WTC11 (cell line): ENCODE data around the gene CFAP298. TPM values are rescaled to one million over a fixed set of nuclear protein-coding genes. Genes with fewer than 3 reads are reported as not detected.

Source experiments
- ATAC-seq: fragments of 200-7000 bp; cut with Tn5 transposase; 2 replicates; pipeline ENCODE4 v1.10.0; 2021; ENCODE audit warnings: mild to moderate bottlenecking, moderate library complexity
- CTCF ChIA-PET: fragments of 300-600 bp; sonication (Branson Sonifier 250); formaldehyde crosslinking; loops from one replicate; lab custom pipeline; 2021; ENCODE audit warnings: antibody characterized with exemption; lab: Charles Lee
- POLR2A ChIA-PET: fragments of 350-600 bp; sonication (Branson Sonifier 250); formaldehyde crosslinking; loops from one replicate; lab custom pipeline; 2021; ENCODE audit warnings: antibody characterized with exemption; lab: Charles Lee
- DNase-seq: peaks from one replicate; pipeline ENCODE4 v3.0.0; 2021; ENCODE audit warnings: low spot score
- H3K27ac Mint-ChIP-seq: 2 replicates; pipeline ENCODE4 v1.8.0; 2021; ENCODE audit warnings: mixed read lengths
- H3K27me3 Mint-ChIP-seq: 2 replicates; pipeline ENCODE4 v1.8.0; 2021; ENCODE audit warnings: low read depth, mild to moderate bottlenecking, moderate library complexity, mixed read lengths
- H3K36me3 Mint-ChIP-seq: 2 replicates; pipeline ENCODE4 v1.8.0; 2021; ENCODE audit warnings: mixed read lengths
- H3K4me1 Mint-ChIP-seq: 2 replicates; pipeline ENCODE4 v1.8.0; 2022; ENCODE audit warnings: mixed read lengths
- H3K4me3 Mint-ChIP-seq: 2 replicates; pipeline ENCODE4 v1.8.0; 2021; ENCODE audit warnings: mild to moderate bottlenecking, moderate library complexity, mixed read lengths
- H3K9me3 Mint-ChIP-seq: 2 replicates; pipeline ENCODE4 v1.8.0; 2021; ENCODE audit warnings: mixed read lengths
- ARID4B ChIP-seq: sonication (generic); formaldehyde crosslinking; IDR thresholded peaks from 2 replicates; pipeline ENCODE4 v1.8.0; 2023; ENCODE audit warnings: missing genetic modification reagents, mild to moderate bottlenecking, borderline replicate concordance
- CREB1 ChIP-seq: sonication (generic); formaldehyde crosslinking; IDR thresholded peaks from 2 replicates; pipeline ENCODE4 v1.8.0; 2023; ENCODE audit warnings: mild to moderate bottlenecking, missing genetic modification reagents
- CTCF ChIP-seq: fragments of 200-600 bp; IDR thresholded peaks from 2 replicates; pipeline ENCODE4 v1.8.0; 2022; ENCODE audit warnings: antibody characterized with exemption
- FOXK1 ChIP-seq: sonication (generic); formaldehyde crosslinking; IDR thresholded peaks from 2 replicates; pipeline ENCODE4 v1.8.0; 2022; ENCODE audit warnings: mild to moderate bottlenecking, moderate library complexity, missing genetic modification reagents
- FOXP1 ChIP-seq: sonication (generic); formaldehyde crosslinking; IDR thresholded peaks from 2 replicates; pipeline ENCODE4 v1.8.0; 2022; ENCODE audit warnings: missing genetic modification reagents, mild to moderate bottlenecking, moderate library complexity, borderline replicate concordance
- HMGXB4 ChIP-seq: sonication (generic); formaldehyde crosslinking; IDR thresholded peaks from 2 replicates; pipeline ENCODE4 v1.8.1; 2023; ENCODE audit warnings: mild to moderate bottlenecking, moderate library complexity, missing genetic modification reagents
- IRF2 ChIP-seq: sonication (generic); formaldehyde crosslinking; IDR thresholded peaks from 2 replicates; pipeline ENCODE4 v1.8.0; 2022; ENCODE audit warnings: low read depth, missing genetic modification reagents, borderline replicate concordance
- KAT7 ChIP-seq: sonication (generic); formaldehyde crosslinking; IDR thresholded peaks from 2 replicates; pipeline ENCODE4 v1.8.1; 2023; ENCODE audit warnings: missing genetic modification reagents, mild to moderate bottlenecking, borderline replicate concordance
- MXD4 ChIP-seq: fragments of 250-450 bp; sonication (Bioruptor Pico); IDR thresholded peaks from 2 replicates; pipeline ENCODE4 v1.8.0; 2021; ENCODE audit warnings: mild to moderate bottlenecking, moderate library complexity, borderline replicate concordance
- USF2 ChIP-seq: sonication (generic); formaldehyde crosslinking; IDR thresholded peaks from 2 replicates; pipeline ENCODE4 v1.8.1; 2023; ENCODE audit warnings: mild to moderate bottlenecking, missing genetic modification reagents, moderate library complexity
- ZNF121 ChIP-seq: sonication (generic); formaldehyde crosslinking; IDR thresholded peaks from 2 replicates; pipeline ENCODE4 v1.8.0; 2023; ENCODE audit warnings: missing genetic modification reagents
- ZNF396 ChIP-seq: fragments of 250-450 bp; sonication (Bioruptor Pico); IDR thresholded peaks from 2 replicates; pipeline ENCODE4 v1.8.0; 2021; ENCODE audit warnings: mild to moderate bottlenecking, moderate library complexity, borderline replicate concordance
- total RNA-seq: library from RNA; stranded (reverse); gene quantifications from 3 replicates; pipeline ENCODE4 v1.2.3, GENCODE V29; 2021
- TF ChIP-seq, protein P1 (sequence below): sonication (generic); formaldehyde crosslinking; IDR thresholded peaks from 2 replicates; pipeline ENCODE4 v1.8.1; 2022; ENCODE audit warnings: mild to moderate bottlenecking, moderate library complexity, missing genetic modification reagents
- TF ChIP-seq, protein P2 (sequence below): sonication (generic); formaldehyde crosslinking; IDR thresholded peaks from 2 replicates; pipeline ENCODE4 v1.8.0; 2022; ENCODE audit warnings: mild to moderate bottlenecking, missing genetic modification reagents
- TF ChIP-seq, protein P3 (sequence below): sonication (generic); formaldehyde crosslinking; IDR thresholded peaks from 2 replicates; pipeline ENCODE4 v1.8.0; 2023; ENCODE audit warnings: missing genetic modification reagents
- TF ChIP-seq, protein P4 (sequence below): sonication (generic); formaldehyde crosslinking; IDR thresholded peaks from 2 replicates; pipeline ENCODE4 v1.8.0; 2022; ENCODE audit warnings: missing genetic modification reagents

The CFAP298 gene
- total RNA-seq, 1 experiment from 2014 or later, result 98.1 TPM

DNA sequence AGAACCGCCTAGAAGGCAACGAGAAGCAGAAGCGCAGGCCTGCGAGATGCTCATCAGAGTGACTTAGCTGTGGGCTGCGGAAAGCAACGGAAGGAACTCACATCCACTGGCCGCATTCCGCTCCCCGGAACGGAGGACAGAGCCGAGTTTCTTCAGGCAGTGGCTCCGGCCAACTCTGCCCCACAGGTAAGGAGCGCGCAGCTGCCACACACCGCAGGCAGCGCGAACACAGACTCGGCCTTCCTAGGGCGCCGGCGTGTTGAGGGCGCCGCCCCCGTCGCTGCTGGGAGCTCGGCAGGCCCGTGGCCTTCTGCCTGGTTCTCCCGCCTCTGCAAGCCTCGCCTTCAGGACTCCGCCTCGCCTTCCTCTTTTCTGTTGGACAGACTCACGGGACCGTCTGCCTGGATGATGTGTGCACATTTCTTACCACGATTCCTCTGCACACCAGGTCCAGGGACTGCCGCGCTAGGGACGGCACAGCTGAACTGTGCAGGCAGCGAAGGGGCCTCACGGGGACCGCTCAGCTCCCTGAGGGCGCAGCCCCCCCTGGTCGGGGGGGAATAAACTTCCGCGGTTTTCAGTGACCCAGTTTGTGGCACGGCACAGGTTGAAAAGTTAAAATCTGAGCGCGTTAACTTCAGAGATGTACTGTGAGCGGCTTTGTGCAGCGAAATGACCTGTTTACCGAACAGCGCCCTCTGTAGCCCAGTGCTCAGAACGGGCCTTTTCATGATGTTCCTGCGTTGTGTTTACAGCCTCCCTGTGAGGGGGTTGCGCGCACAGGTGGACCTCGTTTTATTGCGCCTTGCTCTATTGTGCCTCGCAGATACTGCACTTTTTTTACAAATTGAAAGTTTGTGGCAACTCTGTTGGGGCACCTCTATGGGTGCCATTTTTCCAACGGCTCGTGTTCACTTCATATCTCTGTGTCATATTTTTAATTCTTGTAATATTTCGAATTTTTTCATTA is 42.6 kb downstream of the CFAP298 start:
- CTCF ChIA-PET, result interaction anchor here (0.6 to 7.1 kb wide), 29 partner anchors 8 to 450 kb away, joined by 3 to 66 read pairs (median 4); partner anchors contain the start of genes CFAP298 and EVA1C
- peaks cover 40% of the 10 kb centered on the region for H3K4me1 Mint-ChIP-seq
- H3K9me3 Mint-ChIP-seq, result peaks cover 24% of the 10 kb centered on the region
- H3K27me3 Mint-ChIP-seq, result no peaks in the 10 kb centered on the region; the same call in 1 of the 2 replicates
- 0 out of 2 replicates have a peak overlapping the region, but pooled peaks have one; percentile 64 for H3K27ac Mint-ChIP-seq
- DNase-seq (peak; percentile 88), ATAC-seq (peak; percentile 88)
- H3K4me3 Mint-ChIP-seq, result peak overlapping the region; percentile 90
- POLR2A ChIA-PET, result no interaction called here
- peaks cover 24% of the 10 kb centered on the region for H3K36me3 Mint-ChIP-seq
- TF ChIP-seq FOXP1 (CRISPR knock-in tag) (peak; percentile 78), USF2 (CRISPR knock-in tag) (no peak), IRF2 (CRISPR knock-in tag) (no peak), ZNF121 (CRISPR knock-in tag) (no peak), CTCF (peak; percentile 74), CREB1 (CRISPR knock-in tag) (no peak), KAT7 (peak; percentile 77; the same call in 1 of the 2 replicates), MXD4 (CRISPR knock-in tag) (no peak), HMGXB4 (CRISPR knock-in tag) (peak; percentile 89), ZNF396 (CRISPR knock-in tag) (no peak), FOXK1 (CRISPR knock-in tag) (peak; percentile 79), ARID4B (CRISPR knock-in tag) (0 out of 2 replicates have a peak, but pooled peaks have one; percentile 58)
- TF ChIP-seq, protein P1, sequence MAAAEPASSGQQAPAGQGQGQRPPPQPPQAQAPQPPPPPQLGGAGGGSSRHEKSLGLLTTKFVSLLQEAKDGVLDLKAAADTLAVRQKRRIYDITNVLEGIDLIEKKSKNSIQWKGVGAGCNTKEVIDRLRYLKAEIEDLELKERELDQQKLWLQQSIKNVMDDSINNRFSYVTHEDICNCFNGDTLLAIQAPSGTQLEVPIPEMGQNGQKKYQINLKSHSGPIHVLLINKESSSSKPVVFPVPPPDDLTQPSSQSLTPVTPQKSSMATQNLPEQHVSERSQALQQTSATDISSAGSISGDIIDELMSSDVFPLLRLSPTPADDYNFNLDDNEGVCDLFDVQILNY (CRISPR knock-in tag), result peak; percentile 55; the same call in 1 of the 2 replicates
- TF ChIP-seq, protein P2, sequence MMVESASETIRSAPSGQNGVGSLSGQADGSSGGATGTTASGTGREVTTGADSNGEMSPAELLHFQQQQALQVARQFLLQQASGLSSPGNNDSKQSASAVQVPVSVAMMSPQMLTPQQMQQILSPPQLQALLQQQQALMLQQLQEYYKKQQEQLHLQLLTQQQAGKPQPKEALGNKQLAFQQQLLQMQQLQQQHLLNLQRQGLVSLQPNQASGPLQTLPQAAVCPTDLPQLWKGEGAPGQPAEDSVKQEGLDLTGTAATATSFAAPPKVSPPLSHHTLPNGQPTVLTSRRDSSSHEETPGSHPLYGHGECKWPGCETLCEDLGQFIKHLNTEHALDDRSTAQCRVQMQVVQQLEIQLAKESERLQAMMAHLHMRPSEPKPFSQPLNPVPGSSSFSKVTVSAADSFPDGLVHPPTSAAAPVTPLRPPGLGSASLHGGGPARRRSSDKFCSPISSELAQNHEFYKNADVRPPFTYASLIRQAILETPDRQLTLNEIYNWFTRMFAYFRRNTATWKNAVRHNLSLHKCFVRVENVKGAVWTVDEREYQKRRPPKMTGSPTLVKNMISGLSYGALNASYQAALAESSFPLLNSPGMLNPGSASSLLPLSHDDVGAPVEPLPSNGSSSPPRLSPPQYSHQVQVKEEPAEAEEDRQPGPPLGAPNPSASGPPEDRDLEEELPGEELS (CRISPR knock-in tag), result peak; percentile 77
- TF ChIP-seq, protein P3, sequence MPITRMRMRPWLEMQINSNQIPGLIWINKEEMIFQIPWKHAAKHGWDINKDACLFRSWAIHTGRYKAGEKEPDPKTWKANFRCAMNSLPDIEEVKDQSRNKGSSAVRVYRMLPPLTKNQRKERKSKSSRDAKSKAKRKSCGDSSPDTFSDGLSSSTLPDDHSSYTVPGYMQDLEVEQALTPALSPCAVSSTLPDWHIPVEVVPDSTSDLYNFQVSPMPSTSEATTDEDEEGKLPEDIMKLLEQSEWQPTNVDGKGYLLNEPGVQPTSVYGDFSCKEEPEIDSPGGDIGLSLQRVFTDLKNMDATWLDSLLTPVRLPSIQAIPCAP (CRISPR knock-in tag), result peak; percentile 65
- TF ChIP-seq, protein P4, sequence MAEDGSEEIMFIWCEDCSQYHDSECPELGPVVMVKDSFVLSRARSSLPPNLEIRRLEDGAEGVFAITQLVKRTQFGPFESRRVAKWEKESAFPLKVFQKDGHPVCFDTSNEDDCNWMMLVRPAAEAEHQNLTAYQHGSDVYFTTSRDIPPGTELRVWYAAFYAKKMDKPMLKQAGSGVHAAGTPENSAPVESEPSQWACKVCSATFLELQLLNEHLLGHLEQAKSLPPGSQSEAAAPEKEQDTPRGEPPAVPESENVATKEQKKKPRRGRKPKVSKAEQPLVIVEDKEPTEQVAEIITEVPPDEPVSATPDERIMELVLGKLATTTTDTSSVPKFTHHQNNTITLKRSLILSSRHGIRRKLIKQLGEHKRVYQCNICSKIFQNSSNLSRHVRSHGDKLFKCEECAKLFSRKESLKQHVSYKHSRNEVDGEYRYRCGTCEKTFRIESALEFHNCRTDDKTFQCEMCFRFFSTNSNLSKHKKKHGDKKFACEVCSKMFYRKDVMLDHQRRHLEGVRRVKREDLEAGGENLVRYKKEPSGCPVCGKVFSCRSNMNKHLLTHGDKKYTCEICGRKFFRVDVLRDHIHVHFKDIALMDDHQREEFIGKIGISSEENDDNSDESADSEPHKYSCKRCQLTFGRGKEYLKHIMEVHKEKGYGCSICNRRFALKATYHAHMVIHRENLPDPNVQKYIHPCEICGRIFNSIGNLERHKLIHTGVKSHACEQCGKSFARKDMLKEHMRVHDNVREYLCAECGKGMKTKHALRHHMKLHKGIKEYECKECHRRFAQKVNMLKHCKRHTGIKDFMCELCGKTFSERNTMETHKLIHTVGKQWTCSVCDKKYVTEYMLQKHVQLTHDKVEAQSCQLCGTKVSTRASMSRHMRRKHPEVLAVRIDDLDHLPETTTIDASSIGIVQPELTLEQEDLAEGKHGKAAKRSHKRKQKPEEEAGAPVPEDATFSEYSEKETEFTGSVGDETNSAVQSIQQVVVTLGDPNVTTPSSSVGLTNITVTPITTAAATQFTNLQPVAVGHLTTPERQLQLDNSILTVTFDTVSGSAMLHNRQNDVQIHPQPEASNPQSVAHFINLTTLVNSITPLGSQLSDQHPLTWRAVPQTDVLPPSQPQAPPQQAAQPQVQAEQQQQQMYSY (CRISPR knock-in tag), result 0 out of 2 replicates have a peak, but pooled peaks have one; percentile 15
